VCaP (cell line): ENCODE measurements around the gene TRPM3.

Source experiments
- H3K27ac ChIP-seq: fragments of 450-650 bp; 2 replicates; pipeline ENCODE4 v1.5.1; 2017
- CTCF ChIP-seq: fragments of 450-650 bp; conservative IDR thresholded peaks from 2 replicates; pipeline ENCODE4 v1.5.1; 2017; ENCODE audit warnings: mild to moderate bottlenecking, moderate library complexity

TRPM3 gene

DNA sequence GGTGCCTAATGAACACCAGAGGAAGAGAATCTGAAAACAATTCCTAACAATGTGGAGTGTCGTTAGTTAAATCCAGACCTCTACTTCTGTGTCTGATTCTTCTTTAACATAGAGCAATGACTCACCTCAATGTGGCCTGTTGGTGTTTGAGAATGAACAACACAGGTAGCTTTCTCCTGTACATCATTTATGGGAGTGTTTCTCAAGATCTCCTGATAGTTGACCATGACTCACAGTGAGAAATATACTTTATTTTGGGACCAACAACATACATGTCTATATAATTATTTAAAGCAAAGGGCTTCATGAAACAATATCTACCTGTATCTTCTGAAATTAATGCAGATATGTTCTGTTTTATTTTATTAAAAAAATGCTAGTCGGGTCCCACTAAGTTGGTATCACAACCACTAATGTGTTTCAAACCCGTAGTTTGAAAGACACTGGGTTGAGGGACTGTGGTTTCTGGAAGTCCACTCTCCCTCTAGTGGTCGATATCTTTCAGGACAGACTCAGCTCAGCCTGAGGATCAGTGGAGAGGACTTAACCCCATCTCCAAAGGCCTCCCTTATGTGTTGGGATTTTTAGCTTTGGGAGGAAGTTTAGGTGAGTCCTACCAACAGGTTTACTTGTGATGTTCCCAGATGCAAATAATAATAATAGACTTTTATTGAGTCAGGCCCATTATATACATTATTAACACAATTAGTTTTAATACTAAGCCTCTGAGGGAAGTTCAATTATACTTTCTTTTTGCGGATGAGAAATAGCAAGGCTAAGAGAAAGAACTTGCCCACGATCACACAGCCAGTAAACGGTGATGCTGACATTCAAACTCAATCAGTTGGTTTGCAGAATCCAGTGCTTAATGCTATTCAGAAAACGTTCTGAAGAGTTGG is 636.9 kb downstream of the TRPM3 start:
- peak; percentile 86 for TF ChIP-seq CTCF
- H3K27ac ChIP-seq = no peak overlapping the region

DNA sequence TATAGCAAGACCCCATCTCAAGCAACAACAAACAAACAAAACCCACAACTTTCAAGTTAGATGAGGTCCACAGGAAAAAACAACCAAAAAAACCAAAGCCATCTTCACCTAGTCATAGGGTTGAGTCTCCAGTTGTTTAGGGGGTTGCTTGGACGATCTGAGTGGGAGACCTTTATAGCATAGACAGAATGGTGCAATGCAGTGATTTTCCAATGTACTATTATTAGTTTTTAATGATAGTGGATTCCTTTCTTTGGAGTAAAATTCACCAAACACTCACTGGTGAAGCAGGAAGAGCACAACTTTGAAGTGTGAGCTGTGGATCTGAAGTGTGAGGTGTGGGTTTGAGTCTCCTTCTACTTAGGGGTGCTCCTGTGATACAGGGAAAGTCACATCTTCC is 640.0 kb downstream of the TRPM3 start:
- peak overlapping the region; percentile 87 for H3K27ac ChIP-seq
- no peak for TF ChIP-seq CTCF

DNA sequence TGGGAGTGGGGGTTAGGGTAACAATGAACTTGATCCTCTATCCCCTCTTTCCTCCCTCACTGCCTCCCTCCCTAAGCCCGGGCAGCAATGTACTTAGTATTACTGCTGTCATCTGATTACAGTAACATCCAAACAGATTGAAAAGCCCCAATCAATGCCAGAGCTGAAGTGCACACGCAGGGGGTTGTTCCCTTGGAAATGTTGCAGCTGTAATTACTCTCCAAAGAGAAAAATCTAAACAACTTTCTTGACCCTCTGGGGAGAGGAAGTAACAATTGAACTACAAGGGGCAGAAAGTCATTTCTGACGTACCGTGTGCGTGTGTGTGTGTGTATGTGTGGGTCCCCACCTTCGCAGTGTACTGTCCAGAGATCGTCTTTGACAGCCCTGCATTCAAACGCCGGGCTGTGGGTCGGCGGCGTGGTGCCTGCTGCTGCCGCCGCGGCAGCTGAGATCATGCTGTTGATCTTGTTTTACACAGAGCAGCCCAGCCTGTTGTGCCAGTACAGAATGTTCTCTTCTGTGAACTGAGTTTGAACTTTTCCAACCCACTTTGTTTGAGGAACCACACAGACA is 640.9 kb downstream of the TRPM3 start:
- peak overlapping the region; percentile 87 for H3K27ac ChIP-seq

GRCh38 chr9:70479880-70480291 is 641.5 kb downstream of the TRPM3 start:
- no peak for TF ChIP-seq CTCF
- H3K27ac ChIP-seq = peak overlapping the region; percentile 87

More for the DNA sequence above, 640.9 kb downstream of the TRPM3 start:
- no peak for TF ChIP-seq CTCF
